CD8-positive, alpha-beta memory T cell (primary cell): ENCODE measurements around the gene C11orf16. TPM values are rescaled to one million over a fixed set of nuclear protein-coding genes. Genes with fewer than 3 reads are reported as not detected.

ENCODE experiments used
- CTCF ChIA-PET: fragments of 350-600 bp; sonication (Branson Sonifier 250); formaldehyde crosslinking; loops from one replicate; lab custom pipeline; 2021; ENCODE audit warnings: antibody characterized with exemption; lab: Charles Lee
- POLR2A ChIA-PET: fragments of 350-600 bp; sonication (Branson Sonifier 250); formaldehyde crosslinking; loops from one replicate; lab custom pipeline; 2021; ENCODE audit warnings: antibody characterized with exemption; lab: Charles Lee
- DNase-seq, 5 donors: peaks; one replicate each; pipeline versions ENCODE4 v3.0.0 to v3.0.0-alpha.2; 2020 to 2022; ENCODE audit warnings: mixed read lengths in 1 of 5
- H3K27ac ChIP-seq: one replicate; pipeline ENCODE4 v1.7.0; 2013; ENCODE audit warnings: low read depth, mild to moderate bottlenecking, low read length, moderate library complexity
- H3K27me3 ChIP-seq: 2 replicates; pipeline ENCODE4 v1.7.0; 2013; ENCODE audit warnings: low read length, mild to moderate bottlenecking; ENCODE audit not compliant: insufficient read depth, poor library complexity, severe bottlenecking
- H3K36me3 ChIP-seq: 2 replicates; pipeline ENCODE4 v1.7.0; 2013; ENCODE audit warnings: mild to moderate bottlenecking, low read length, moderate library complexity; ENCODE audit not compliant: insufficient read depth
- H3K4me1 ChIP-seq: 2 replicates; pipeline ENCODE4 v1.7.0; 2013; ENCODE audit warnings: mild to moderate bottlenecking, low read length, moderate library complexity; ENCODE audit not compliant: insufficient read depth
- H3K4me3 ChIP-seq: 2 replicates; pipeline ENCODE4 v1.7.0; 2013; ENCODE audit warnings: mild to moderate bottlenecking, low read length
- H3K9me3 ChIP-seq: 2 replicates; pipeline ENCODE4 v1.7.0; 2013; ENCODE audit warnings: mild to moderate bottlenecking, low read length
- H3K27ac Mint-ChIP-seq, 8 donors: one replicate each; pipeline ENCODE4 v1.8.0; 2020 to 2021; ENCODE audit warnings: mixed read lengths in 8 of 8, mild to moderate bottlenecking in 6 of 8, inconsistent platforms in 3 of 8, moderate library complexity in 3 of 8
- H3K27me3 Mint-ChIP-seq, 2 donors: one replicate each; pipeline ENCODE4 v1.8.0; 2020 to 2021; ENCODE audit warnings: mixed read lengths in 2 of 2, mild to moderate bottlenecking in 1 of 2, moderate library complexity in 1 of 2
- H3K36me3 Mint-ChIP-seq, 3 donors: one replicate each; pipeline ENCODE4 v1.8.0; 2020 to 2021; ENCODE audit warnings: mixed read lengths in 3 of 3, inconsistent platforms in 1 of 3, mild to moderate bottlenecking in 1 of 3
- H3K4me1 Mint-ChIP-seq, 3 donors: one replicate each; pipeline ENCODE4 v1.8.0; 2020 to 2021; ENCODE audit warnings: mixed read lengths in 3 of 3, inconsistent platforms in 1 of 3, mild to moderate bottlenecking in 1 of 3
- H3K4me3 Mint-ChIP-seq, 7 donors: one replicate each; pipeline ENCODE4 v1.8.0; 2020 to 2021; ENCODE audit warnings: mixed read lengths in 7 of 7, mild to moderate bottlenecking in 6 of 7, moderate library complexity in 4 of 7, inconsistent platforms in 2 of 7
- H3K9me3 Mint-ChIP-seq, 5 donors: one replicate each; pipeline ENCODE4 v1.8.0; 2020 to 2022; ENCODE audit warnings: mixed read lengths in 5 of 5, mild to moderate bottlenecking in 3 of 5, moderate library complexity in 2 of 5, inconsistent platforms in 1 of 5
- polyA plus RNA-seq: library from polyadenylated mRNA; unstranded; fragments of 300-500 nt; fragmentation: Illumina TruSeq; gene quantifications from one replicate; pipeline ENCODE4 v1.2.3, GENCODE V29; 2021
- total RNA-seq, 2 experiments: library from RNA; stranded (reverse); gene quantifications; one replicate each; pipeline ENCODE4 v1.2.3, GENCODE V29; 2021

The C11orf16 gene
- total and polyA plus RNA-seq, 3 experiments from 2014 or later, result not detected

DNA sequence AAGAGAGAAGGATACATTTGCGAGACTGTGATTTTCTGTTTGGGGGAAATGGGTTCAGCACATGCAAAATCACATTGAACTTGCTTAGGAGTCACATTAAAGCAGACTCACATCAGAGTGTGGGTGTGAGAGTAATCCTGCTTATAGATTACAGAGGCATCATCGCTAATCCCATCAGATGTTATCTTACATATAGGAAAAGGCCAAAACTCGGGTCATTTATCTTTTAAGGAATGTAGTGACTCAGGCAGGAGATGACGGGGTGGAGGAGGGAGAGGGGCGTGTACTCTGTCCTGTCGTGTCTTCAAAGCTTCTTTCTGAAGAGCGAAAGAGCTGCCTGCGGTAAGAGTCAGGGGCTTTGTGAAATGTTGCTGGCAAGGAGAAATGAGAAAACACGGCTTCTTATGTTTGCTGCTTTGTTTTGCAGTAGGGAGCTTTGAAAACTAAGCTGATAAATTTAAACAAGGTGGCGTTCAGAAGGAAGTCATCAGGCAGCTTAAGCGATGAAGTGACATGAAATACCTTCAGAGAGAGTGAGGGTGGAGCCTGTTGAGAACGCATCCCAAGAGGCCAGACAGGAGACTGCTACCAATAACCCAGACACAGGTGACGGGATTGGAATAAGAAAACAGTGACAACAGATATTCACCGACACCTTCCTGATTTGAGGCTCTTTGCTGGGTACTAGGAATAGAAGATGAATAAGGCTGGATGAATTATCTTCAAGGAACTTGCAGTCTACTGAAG lies 2.2 kb upstream of the C11orf16 start:
- Mint-ChIP-seq H3K4me1 (no peaks in the 10 kb centered on the region), H3K4me3 (peak overlapping the region in 1 of 7 donors; percentile 2), H3K36me3 (no peaks in the 10 kb centered on the region), H3K27ac (peak overlapping the region in 2 of 8 donors; percentile 6 to 51), H3K27me3 (peaks cover 4 to 7% of the 10 kb centered on the region in 2 donors), H3K9me3 (no peaks in the 10 kb centered on the region)
- H3K27ac ChIP-seq, result no peak overlapping the region
- ChIA-PET POLR2A (no interaction called here), CTCF (interaction anchor here (0.7 to 1.2 kb wide), 2 partner anchors 9 to 20 kb away, joined by 3 to 5 read pairs; no protein-coding TSS in a partner anchor)
- H3K4me3 ChIP-seq, result no peak overlapping the region
- H3K4me1 ChIP-seq, result no peaks in the 10 kb centered on the region
- no peaks in the 10 kb centered on the region for H3K36me3 ChIP-seq
- no peaks in the 10 kb centered on the region for H3K27me3 ChIP-seq
- no peak for DNase-seq
- no peaks in the 10 kb centered on the region for H3K9me3 ChIP-seq

DNA sequence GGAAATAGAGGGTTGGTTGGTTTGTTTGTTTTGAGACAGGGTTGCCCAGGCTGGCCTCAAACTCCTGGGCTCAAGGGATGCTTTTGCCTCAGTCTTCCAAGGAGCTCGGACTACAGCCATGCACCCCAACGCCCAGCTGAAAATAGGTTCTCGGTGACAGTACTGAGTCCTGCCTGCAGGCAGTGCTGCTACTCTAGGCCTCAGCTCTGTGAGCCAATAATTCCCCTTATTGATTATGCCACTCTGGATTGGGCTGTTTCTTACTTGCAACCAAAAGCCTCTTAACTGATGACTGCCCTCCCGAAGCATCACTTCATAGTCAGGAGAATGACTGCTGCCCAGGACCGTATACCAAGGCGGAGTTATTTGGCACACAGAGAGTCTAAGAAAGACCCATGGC lies 1.2 kb upstream of the C11orf16 start:
- Histone ChIP-seq H3K27ac (no peak overlapping the region), H3K4me3 (no peak overlapping the region), H3K27me3 (no peaks in the 10 kb centered on the region), H3K9me3 (no peaks in the 10 kb centered on the region), H3K4me1 (no peaks in the 10 kb centered on the region), H3K36me3 (no peaks in the 10 kb centered on the region)
- no peak for DNase-seq
- POLR2A ChIA-PET, result no interaction called here
- CTCF ChIA-PET, result no interaction called here
- peaks cover 4 to 7% of the 10 kb centered on the region in 2 donors for H3K27me3 Mint-ChIP-seq
- H3K27ac Mint-ChIP-seq, result no peak overlapping the region
- H3K4me3 Mint-ChIP-seq, result no peak overlapping the region
- H3K4me1 Mint-ChIP-seq, result no peaks in the 10 kb centered on the region
- no peaks in the 10 kb centered on the region for H3K36me3 Mint-ChIP-seq
- no peaks in the 10 kb centered on the region for H3K9me3 Mint-ChIP-seq

DNA sequence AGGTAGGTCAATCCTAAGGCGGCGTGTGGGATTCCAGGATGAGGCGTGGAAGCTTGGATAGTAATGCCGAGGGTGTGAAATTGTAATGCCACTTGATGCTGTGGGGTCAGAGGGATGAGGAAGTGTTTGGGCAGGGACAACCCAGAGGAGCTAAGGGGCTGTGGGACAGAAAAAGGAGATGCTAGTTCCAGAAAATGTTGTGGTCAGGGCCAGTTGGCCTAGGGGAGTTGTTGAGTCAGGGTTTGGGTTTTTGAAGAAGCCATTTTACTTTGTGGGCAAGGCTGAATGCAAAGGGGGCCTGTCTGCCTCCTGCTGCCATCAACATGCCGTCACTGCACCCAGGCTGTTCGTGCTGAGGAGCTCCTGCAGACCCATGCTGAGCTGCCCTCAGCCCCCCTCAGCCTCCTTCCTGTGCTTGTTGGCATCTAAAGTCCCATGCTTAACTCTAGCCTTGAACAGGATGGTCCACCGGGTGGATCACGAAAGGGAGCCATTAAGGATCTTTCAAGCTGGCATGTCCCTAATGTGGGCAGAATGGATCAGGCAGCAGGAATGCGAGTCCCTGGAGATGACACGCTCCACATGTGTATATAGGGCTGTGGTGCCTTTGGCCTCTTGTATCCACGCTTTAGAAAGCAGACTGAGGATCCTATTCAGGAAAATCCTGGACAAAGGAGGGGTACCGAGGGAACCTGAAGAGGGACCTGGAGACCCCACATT lies 2.1 kb downstream of the C11orf16 start:
- no peaks in the 10 kb centered on the region for H3K4me1 ChIP-seq
- POLR2A ChIA-PET, result no interaction called here

DNA sequence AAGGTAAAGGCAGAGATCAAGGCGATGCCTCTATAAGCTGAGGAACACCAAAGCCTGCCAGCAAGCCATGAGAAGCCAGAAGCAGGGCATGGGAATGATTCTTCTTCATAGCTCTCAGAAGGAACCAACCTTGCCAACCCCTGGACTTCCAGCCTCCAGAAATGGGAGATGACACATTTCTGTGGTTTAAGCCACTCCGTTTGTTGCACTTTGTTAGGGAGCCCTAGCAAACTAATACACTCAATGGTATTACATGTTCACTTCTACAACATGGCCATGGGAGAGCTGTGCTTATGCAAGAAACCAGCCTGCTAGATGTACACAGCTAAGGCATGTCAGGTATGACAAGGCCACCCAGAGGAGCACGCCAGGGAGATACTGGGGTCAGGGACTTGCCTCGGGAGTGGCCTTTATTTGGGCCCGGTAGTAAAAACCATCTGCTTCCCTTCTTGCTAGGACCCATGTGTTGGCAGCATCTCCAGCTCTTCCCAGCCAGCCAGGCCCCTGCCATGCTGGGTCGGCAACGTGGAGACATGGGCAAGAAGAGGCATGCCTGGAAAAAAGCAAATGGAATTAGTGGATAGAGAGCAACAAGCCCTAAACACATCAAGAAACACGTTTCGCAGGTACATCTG lies 3.6 kb downstream of the C11orf16 start:
- H3K27me3 ChIP-seq, result no peaks in the 10 kb centered on the region
- H3K4me1 ChIP-seq, result no peaks in the 10 kb centered on the region
- H3K9me3 ChIP-seq, result no peaks in the 10 kb centered on the region
- DNase-seq, result no peak
- POLR2A ChIA-PET, result no interaction called here
- no peaks in the 10 kb centered on the region for H3K27me3 Mint-ChIP-seq
- CTCF ChIA-PET, result no interaction called here
- no peak overlapping the region for H3K4me3 Mint-ChIP-seq
- H3K36me3 Mint-ChIP-seq, result peaks cover 0 to 2% (median 1%) of the 10 kb centered on the region in 3 donors
- no peak overlapping the region for H3K4me3 ChIP-seq
- H3K27ac Mint-ChIP-seq, result peak overlapping the region in 1 of 8 donors; percentile 60
- H3K27ac ChIP-seq, result no peak overlapping the region
- no peaks in the 10 kb centered on the region for H3K4me1 Mint-ChIP-seq
- no peaks in the 10 kb centered on the region for H3K9me3 Mint-ChIP-seq
- H3K36me3 ChIP-seq, result no peaks in the 10 kb centered on the region

More for the DNA sequence above, 2.1 kb downstream of the C11orf16 start:
- no peaks in the 10 kb centered on the region for H3K36me3 Mint-ChIP-seq
- no peak for DNase-seq
- H3K27ac Mint-ChIP-seq, result peak overlapping the region in 1 of 8 donors; percentile 38
- H3K27me3 Mint-ChIP-seq, result peaks cover 0 to 1% of the 10 kb centered on the region in 2 donors
- no peak overlapping the region for H3K4me3 ChIP-seq
- H3K9me3 Mint-ChIP-seq, result no peaks in the 10 kb centered on the region
- H3K27ac ChIP-seq, result no peak overlapping the region
- no peaks in the 10 kb centered on the region for H3K36me3 ChIP-seq
- no peaks in the 10 kb centered on the region for H3K27me3 ChIP-seq
- H3K4me3 Mint-ChIP-seq, result no peak overlapping the region
- no peaks in the 10 kb centered on the region for H3K9me3 ChIP-seq
- CTCF ChIA-PET, result no interaction called here
- no peaks in the 10 kb centered on the region for H3K4me1 Mint-ChIP-seq

DNA sequence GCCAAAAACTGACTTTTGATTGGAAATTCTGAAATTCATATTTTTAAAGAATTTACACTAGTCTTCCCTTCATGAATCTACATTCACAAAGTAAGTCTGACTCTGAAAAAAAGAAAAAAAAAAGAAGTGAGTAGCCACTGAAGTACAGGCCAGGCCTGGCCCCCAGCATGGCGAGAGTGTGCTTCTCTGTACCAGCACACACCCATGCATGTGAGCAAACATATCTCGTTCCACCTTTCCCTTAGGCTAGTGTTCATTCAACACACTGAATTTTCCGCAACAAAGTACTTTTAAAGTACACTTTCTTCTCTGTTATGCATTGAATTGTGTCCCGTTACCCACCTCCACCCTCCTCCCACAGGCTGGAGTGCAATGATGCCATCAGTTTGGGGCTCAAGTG lies 4.5 kb downstream of the C11orf16 start:
- Mint-ChIP-seq H3K36me3 (peaks cover 0 to 2% (median 1%) of the 10 kb centered on the region in 3 donors), H3K27me3 (no peaks in the 10 kb centered on the region), H3K4me3 (no peak overlapping the region), H3K27ac (no peak overlapping the region), H3K9me3 (no peaks in the 10 kb centered on the region), H3K4me1 (no peaks in the 10 kb centered on the region)
- POLR2A ChIA-PET, result no interaction called here
- no peak for DNase-seq
- Histone ChIP-seq H3K4me3 (no peak overlapping the region), H3K27me3 (no peaks in the 10 kb centered on the region), H3K27ac (no peak overlapping the region), H3K4me1 (no peaks in the 10 kb centered on the region), H3K36me3 (no peaks in the 10 kb centered on the region), H3K9me3 (no peaks in the 10 kb centered on the region)
- CTCF ChIA-PET, result no interaction called here

DNA sequence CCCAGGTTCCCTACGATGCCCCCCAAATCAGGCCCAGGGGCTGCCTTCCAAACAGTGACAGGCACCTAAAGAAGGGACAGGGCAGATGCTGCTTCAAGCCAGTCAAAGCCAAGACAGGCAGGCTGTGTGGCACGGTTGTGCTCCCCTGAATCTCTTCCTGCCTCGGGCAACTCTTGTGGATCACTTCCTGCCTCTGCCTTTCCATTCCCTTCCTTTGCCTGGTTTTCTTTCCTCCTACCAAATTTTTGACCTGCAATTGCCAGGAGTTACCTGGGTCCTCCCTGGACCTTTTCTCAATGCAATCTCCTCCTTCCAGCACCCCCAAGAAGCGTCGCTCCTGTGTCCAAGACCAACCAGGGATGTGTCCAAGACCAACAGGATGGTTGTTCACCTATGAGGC lies 5.5 kb downstream of the C11orf16 start:
- H3K27ac Mint-ChIP-seq, result no peak overlapping the region

DNA sequence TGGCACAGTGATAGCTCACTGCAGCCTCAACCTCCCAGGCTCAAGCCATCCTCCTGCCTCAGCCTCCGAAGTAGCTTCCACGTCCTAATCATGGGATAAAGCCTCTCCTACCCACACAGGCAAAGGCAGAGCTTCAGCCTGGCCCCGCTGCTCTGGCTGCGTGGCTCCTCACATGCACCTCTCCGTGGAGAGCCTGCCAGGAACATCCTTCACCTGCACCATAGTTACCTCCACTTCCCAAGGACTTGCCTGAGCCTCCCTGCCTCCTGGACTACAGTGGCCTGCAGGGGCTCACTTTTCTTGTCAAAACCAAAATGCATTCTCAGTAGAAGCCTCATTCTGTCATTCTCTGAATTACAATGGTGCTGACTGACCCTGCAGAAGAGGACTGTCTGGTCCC lies 6.5 kb downstream of the C11orf16 start:
- Histone ChIP-seq H3K4me1 (no peaks in the 10 kb centered on the region), H3K27ac (no peak overlapping the region), H3K27me3 (no peaks in the 10 kb centered on the region), H3K4me3 (no peak overlapping the region), H3K9me3 (no peaks in the 10 kb centered on the region), H3K36me3 (no peaks in the 10 kb centered on the region)
- ChIA-PET POLR2A (no interaction called here), CTCF (interaction anchor here (0.7 to 1.8 kb wide), 4 partner anchors 9 to 34 kb away, joined by 3 to 6 read pairs (median 4); no protein-coding TSS in a partner anchor)
- DNase-seq, result no peak
- peaks cover 0 to 15% (median 4%) of the 10 kb centered on the region in 3 donors for H3K36me3 Mint-ChIP-seq
- no peak overlapping the region for H3K4me3 Mint-ChIP-seq
- H3K27ac Mint-ChIP-seq, result no peak overlapping the region
- no peaks in the 10 kb centered on the region for H3K4me1 Mint-ChIP-seq
- H3K27me3 Mint-ChIP-seq, result peaks cover 0 to 2% of the 10 kb centered on the region in 2 donors
- H3K9me3 Mint-ChIP-seq, result no peaks in the 10 kb centered on the region

More for the DNA sequence above, 5.5 kb downstream of the C11orf16 start:
- H3K27me3 ChIP-seq, result no peaks in the 10 kb centered on the region
- H3K9me3 Mint-ChIP-seq, result no peaks in the 10 kb centered on the region
- CTCF ChIA-PET, result no interaction called here
- no peak for DNase-seq
- POLR2A ChIA-PET, result no interaction called here
- no peak overlapping the region for H3K27ac ChIP-seq
- H3K4me1 Mint-ChIP-seq, result no peaks in the 10 kb centered on the region
- H3K9me3 ChIP-seq, result no peaks in the 10 kb centered on the region
- H3K36me3 Mint-ChIP-seq, result peaks cover 0 to 5% (median 1%) of the 10 kb centered on the region in 3 donors
- no peaks in the 10 kb centered on the region for H3K36me3 ChIP-seq
- no peaks in the 10 kb centered on the region for H3K4me1 ChIP-seq
- H3K27me3 Mint-ChIP-seq, result no peaks in the 10 kb centered on the region
- no peak overlapping the region for H3K4me3 ChIP-seq
- H3K4me3 Mint-ChIP-seq, result no peak overlapping the region

DNA sequence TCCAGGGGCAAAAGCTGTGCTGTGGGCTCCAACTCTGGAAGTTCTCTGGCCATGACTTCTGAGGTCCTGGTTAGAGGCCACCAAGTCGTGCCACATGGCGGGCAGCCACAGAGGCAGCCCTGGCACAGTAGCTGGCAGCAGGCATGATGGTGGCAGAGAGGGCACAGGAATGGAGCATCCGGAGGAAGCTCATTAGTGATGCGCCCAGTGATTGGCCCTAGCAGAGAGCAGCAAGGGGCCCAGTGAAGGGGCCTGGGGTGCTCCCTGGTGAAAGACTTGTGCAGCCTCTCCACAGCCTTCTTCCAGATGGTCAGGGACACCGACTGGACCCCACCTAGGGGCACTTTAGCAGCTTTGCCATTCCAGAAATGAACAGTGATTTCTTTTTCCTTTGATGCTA lies 7.0 kb downstream of the C11orf16 start:
- Histone ChIP-seq H3K9me3 (no peaks in the 10 kb centered on the region), H3K27me3 (no peaks in the 10 kb centered on the region), H3K4me3 (no peak overlapping the region), H3K36me3 (no peaks in the 10 kb centered on the region), H3K27ac (no peak overlapping the region), H3K4me1 (no peaks in the 10 kb centered on the region)
- POLR2A ChIA-PET, result no interaction called here
- H3K27ac Mint-ChIP-seq, result no peak overlapping the region
- H3K4me1 Mint-ChIP-seq, result no peaks in the 10 kb centered on the region
- H3K27me3 Mint-ChIP-seq, result peaks cover 0 to 2% of the 10 kb centered on the region in 2 donors
- H3K4me3 Mint-ChIP-seq, result no peak overlapping the region
- H3K9me3 Mint-ChIP-seq, result no peaks in the 10 kb centered on the region
- CTCF ChIA-PET, result interaction anchor here (0.7 to 1.8 kb wide), 4 partner anchors 9 to 34 kb away, joined by 3 to 6 read pairs (median 4); no protein-coding TSS in a partner anchor
- H3K36me3 Mint-ChIP-seq, result peaks cover 0 to 19% (median 4%) of the 10 kb centered on the region in 3 donors
- DNase-seq, result no peak
